CD4-positive, alpha-beta T cell (primary cell): ENCODE measurements around the gene PGA5. TPM values are rescaled to one million over a fixed set of nuclear protein-coding genes. Genes with fewer than 3 reads are reported as not detected.
"Not testable (repeated sequence)": the region's sequence is repeated elsewhere in the genome, so short reads cannot be mapped to it uniquely, and the experiment has no call there.

Experiments used
- ATAC-seq: fragments of 200-7000 bp; cut with Tn5 transposase; one replicate; pipeline ENCODE4 v1.10.0; 2022; ENCODE audit warnings: mild to moderate bottlenecking; ENCODE audit not compliant: poor library complexity
- CTCF ChIA-PET: fragments of 350-600 bp; sonication (Branson Sonifier 250); formaldehyde crosslinking; loops from one replicate; lab custom pipeline; 2021; ENCODE audit warnings: antibody characterized with exemption, inconsistent platforms; lab: Charles Lee
- POLR2A ChIA-PET: fragments of 350-600 bp; sonication (Branson Sonifier 250); formaldehyde crosslinking; loops from one replicate; lab custom pipeline; 2021; ENCODE audit warnings: antibody characterized with exemption, inconsistent platforms; lab: Charles Lee
- DNase-seq, 14 experiments: peaks; one replicate each; pipeline ENCODE4 v3.0.0-alpha.2; 2013 to 2020; ENCODE audit warnings: mixed read lengths in 2 of 14
- H3K27ac ChIP-seq, 2 donors: one replicate each; pipeline versions ENCODE4 v1.5.1 to v1.7.0; 2013; ENCODE audit warnings: low read length in 2 of 2, low read depth in 1 of 2, mild to moderate bottlenecking in 1 of 2
- H3K27me3 ChIP-seq, 2 experiments: 1 replicate in 1 of 2; 2 replicates in 1 of 2; pipeline versions ENCODE4 v1.6.1 to v1.7.0; 2013; ENCODE audit warnings: low read length in 2 of 2, control low read depth in 1 of 2, mild to moderate bottlenecking in 1 of 2, moderate library complexity in 1 of 2; ENCODE audit not compliant: insufficient read depth in 2 of 2, control insufficient read depth in 1 of 2
- H3K36me3 ChIP-seq: one replicate; pipeline ENCODE4 v1.6.1; 2013; ENCODE audit warnings: low read length, control low read depth; ENCODE audit not compliant: insufficient read depth
- H3K4me1 ChIP-seq: one replicate; pipeline ENCODE4 v1.6.1; 2013; ENCODE audit warnings: low read length, control low read depth; ENCODE audit not compliant: insufficient read depth
- H3K4me3 ChIP-seq: one replicate; pipeline ENCODE4 v1.5.1; 2013; ENCODE audit warnings: mild to moderate bottlenecking, low read length, moderate library complexity
- H3K9me3 ChIP-seq, 2 experiments: 1 replicate in 1 of 2; 2 replicates in 1 of 2; pipeline versions ENCODE4 v1.6.1 to v1.7.0; 2013; ENCODE audit warnings: low read length in 2 of 2, mild to moderate bottlenecking in 2 of 2, control low read depth in 1 of 2, moderate library complexity in 1 of 2; ENCODE audit not compliant: control insufficient read depth in 1 of 2, insufficient read depth in 1 of 2
- H3K27ac Mint-ChIP-seq: one replicate; pipeline ENCODE4 v1.8.0; 2020; ENCODE audit warnings: mixed read lengths
- H3K27me3 Mint-ChIP-seq: one replicate; pipeline ENCODE4 v1.8.0; 2021; ENCODE audit warnings: mixed read lengths
- H3K36me3 Mint-ChIP-seq: one replicate; pipeline ENCODE4 v1.8.0; 2021; ENCODE audit warnings: low read depth, mixed read lengths
- H3K4me1 Mint-ChIP-seq: one replicate; pipeline ENCODE4 v1.8.0; 2021; ENCODE audit warnings: low read depth, mixed read lengths
- H3K4me3 Mint-ChIP-seq: one replicate; pipeline ENCODE4 v1.8.0; 2020; ENCODE audit warnings: mild to moderate bottlenecking, mixed read lengths
- H3K9me3 Mint-ChIP-seq: one replicate; pipeline ENCODE4 v1.8.0; 2020; ENCODE audit warnings: mixed read lengths
- intact Hi-C, 2 experiments: fragments of 100-400 bp; cut with DNase I in 1 of 2; cut with micrococcal nuclease in 1 of 2; formaldehyde crosslinking; loops; one replicate each; pipeline versions ENCODE4 v1.15.1 to v1.9.0; 2023 to 2025; cut with DNase I, micrococcal nuclease
- polyA plus RNA-seq, 2 donors: library from polyadenylated mRNA; unstranded; fragments of 120-200 nt; gene quantifications; one replicate each; pipeline ENCODE4 v1.2.1, GENCODE V29; 2013
- total RNA-seq, 174 experiments: library from RNA in 2 of 174; stranded (reverse) in 2 of 174; gene quantifications; one replicate each; pipeline ENCODE4 v1.2.3 and lab custom pipeline; 2021 to 2026
- TF ChIP-seq, protein P1 (sequence below): fragments of 200-600 bp; IDR thresholded peaks from one replicate; pipeline ENCODE4 v1.8.0; 2022; ENCODE audit warnings: antibody characterized with exemption, mild to moderate bottlenecking

Gene PGA5
- total RNA-seq = not detected
- 0.06 TPM for polyA plus RNA-seq (2013, experiment 1 of 2)
- not detected for polyA plus RNA-seq (2013, experiment 2 of 2)
- total RNA-seq (lab: John Stamatoyannopoulos, UW) = 0 to 0.06 (median 0) reads per million in 172 experiments

DNA sequence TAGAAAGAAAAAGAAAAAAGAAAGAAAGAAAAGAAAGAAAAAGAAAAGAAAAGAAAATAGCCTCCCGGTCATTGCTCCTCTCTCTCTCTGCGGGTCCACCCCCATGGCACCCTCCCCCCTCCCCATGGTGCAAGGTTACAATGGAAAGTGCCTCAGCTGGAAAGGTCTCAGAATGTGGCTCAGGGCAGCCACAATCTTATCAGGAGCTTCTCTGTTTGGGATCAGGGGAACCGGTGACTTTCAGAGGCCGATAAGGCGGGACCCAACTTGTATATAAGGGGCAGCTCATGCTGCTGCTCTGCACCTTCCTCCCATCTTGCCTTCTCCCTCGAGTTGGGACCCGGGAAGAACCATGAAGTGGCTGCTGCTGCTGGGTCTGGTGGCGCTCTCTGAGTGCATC lies at the start of gene PGA5:
Gene PGA5 (plus strand): TSS at position 301 of the 400 bp plus-strand sequence. CDS start 52 bp downstream, at position 353.
- H3K4me1 ChIP-seq, ATAC-seq, H3K27me3 ChIP-seq, POLR2A ChIA-PET, H3K4me3 ChIP-seq, DNase-seq, H3K27me3 Mint-ChIP-seq, H3K4me1 Mint-ChIP-seq, H3K9me3 Mint-ChIP-seq, intact Hi-C loops, H3K27ac Mint-ChIP-seq, H3K36me3 ChIP-seq, CTCF ChIA-PET, H3K9me3 ChIP-seq, H3K36me3 Mint-ChIP-seq, H3K4me3 Mint-ChIP-seq, H3K27ac ChIP-seq: not testable (repeated sequence)

DNA sequence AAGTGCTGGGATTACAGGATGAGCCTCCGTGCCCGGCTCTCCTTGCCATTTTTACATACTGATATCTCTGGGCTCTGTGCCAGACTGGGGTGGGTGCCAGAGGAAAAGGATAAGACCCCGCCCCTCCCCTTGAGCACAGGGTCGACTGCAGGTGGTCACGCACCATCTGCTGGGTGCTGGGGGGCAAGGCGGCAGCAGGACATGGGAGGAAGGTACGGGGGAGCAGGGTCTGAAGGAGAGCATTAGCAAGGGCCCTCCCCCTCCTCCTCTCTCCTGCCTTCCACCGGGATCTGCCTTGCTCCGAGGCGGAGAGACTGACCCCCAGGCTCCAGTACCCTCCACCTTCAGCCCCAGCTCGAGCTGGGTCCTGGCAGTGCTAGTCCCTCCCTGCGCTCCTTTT lies 47.4 kb upstream of the PGA5 start:
- no peaks in the 10 kb centered on the region for H3K36me3 ChIP-seq
- TF ChIP-seq, protein P1, sequence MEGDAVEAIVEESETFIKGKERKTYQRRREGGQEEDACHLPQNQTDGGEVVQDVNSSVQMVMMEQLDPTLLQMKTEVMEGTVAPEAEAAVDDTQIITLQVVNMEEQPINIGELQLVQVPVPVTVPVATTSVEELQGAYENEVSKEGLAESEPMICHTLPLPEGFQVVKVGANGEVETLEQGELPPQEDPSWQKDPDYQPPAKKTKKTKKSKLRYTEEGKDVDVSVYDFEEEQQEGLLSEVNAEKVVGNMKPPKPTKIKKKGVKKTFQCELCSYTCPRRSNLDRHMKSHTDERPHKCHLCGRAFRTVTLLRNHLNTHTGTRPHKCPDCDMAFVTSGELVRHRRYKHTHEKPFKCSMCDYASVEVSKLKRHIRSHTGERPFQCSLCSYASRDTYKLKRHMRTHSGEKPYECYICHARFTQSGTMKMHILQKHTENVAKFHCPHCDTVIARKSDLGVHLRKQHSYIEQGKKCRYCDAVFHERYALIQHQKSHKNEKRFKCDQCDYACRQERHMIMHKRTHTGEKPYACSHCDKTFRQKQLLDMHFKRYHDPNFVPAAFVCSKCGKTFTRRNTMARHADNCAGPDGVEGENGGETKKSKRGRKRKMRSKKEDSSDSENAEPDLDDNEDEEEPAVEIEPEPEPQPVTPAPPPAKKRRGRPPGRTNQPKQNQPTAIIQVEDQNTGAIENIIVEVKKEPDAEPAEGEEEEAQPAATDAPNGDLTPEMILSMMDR = no peak
- no peak overlapping the region for H3K27ac Mint-ChIP-seq
- no peak overlapping the region for H3K4me3 ChIP-seq
- no peaks in the 10 kb centered on the region for H3K9me3 Mint-ChIP-seq
- POLR2A ChIA-PET = no interaction called here
- intact Hi-C loops = no loop called here
- H3K27ac ChIP-seq = no peak overlapping the region
- ATAC-seq (no peak), DNase-seq (no peak)
- H3K4me3 Mint-ChIP-seq = no peak overlapping the region
- H3K27me3 Mint-ChIP-seq = peaks cover 8% of the 10 kb centered on the region
- H3K4me1 ChIP-seq = no peaks in the 10 kb centered on the region
- CTCF ChIA-PET = no interaction called here
- no peaks in the 10 kb centered on the region for H3K27me3 ChIP-seq
- no peaks in the 10 kb centered on the region for H3K4me1 Mint-ChIP-seq
- H3K9me3 ChIP-seq = peaks cover 0 to 3% of the 10 kb centered on the region in 2 experiments
- no peaks in the 10 kb centered on the region for H3K36me3 Mint-ChIP-seq

DNA sequence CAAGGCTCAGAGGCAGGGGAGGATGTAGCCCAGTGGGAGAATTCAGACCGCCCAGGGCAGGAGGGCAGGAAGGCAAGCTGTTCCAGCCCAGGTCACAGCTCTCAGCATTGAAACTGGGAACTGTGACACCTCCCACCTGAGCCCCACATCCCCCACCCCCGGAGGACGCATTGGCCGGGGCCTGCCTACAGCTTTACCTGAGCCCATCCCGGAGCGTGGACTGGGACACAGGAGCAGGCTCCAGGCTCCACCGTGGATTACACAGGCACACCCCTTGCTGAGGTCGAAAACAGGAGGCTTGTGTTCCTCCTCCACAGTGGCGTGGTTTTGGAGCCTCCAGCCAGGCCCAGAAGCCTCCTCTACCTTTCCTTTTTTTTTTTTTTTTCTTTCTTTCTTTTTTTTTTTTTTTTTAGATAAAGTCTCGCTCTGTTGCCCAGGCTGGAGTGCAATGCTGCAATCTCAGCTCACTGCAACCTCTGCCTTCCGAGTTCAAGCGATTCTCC lies 46.8 kb upstream of the PGA5 start:
- intact Hi-C loops = no loop called here
- Histone ChIP-seq H3K36me3 (no peaks in the 10 kb centered on the region), H3K27me3 (no peaks in the 10 kb centered on the region), H3K4me3 (no peak overlapping the region), H3K9me3 (peaks cover 0 to 4% of the 10 kb centered on the region in 2 experiments), H3K4me1 (no peaks in the 10 kb centered on the region), H3K27ac (no peak overlapping the region)
- peaks cover 8% of the 10 kb centered on the region for H3K27me3 Mint-ChIP-seq
- H3K4me1 Mint-ChIP-seq = no peaks in the 10 kb centered on the region
- ChIA-PET POLR2A (no interaction called here), CTCF (no interaction called here)
- DNase-seq (no peak), ATAC-seq (no peak)
- no peak overlapping the region for H3K4me3 Mint-ChIP-seq
- H3K27ac Mint-ChIP-seq = no peak overlapping the region
- no peaks in the 10 kb centered on the region for H3K36me3 Mint-ChIP-seq
- TF ChIP-seq, protein P1 = no peak
- H3K9me3 Mint-ChIP-seq = no peaks in the 10 kb centered on the region
